ENCODE measurements around the gene BRD9. TPM values are rescaled to one million over a fixed set of nuclear protein-coding genes. Genes with fewer than 3 reads are reported as not detected.
A peak's percentile ranks its signal among the peaks of the same experiment; 100 is the strongest.

BRD9 gene
- total and polyA plus RNA-seq, 2 donors (not counting 3 experiments of a cell fraction or from before 2014, with no cell fraction given): 17.6 to 67.6 TPM

DNA sequence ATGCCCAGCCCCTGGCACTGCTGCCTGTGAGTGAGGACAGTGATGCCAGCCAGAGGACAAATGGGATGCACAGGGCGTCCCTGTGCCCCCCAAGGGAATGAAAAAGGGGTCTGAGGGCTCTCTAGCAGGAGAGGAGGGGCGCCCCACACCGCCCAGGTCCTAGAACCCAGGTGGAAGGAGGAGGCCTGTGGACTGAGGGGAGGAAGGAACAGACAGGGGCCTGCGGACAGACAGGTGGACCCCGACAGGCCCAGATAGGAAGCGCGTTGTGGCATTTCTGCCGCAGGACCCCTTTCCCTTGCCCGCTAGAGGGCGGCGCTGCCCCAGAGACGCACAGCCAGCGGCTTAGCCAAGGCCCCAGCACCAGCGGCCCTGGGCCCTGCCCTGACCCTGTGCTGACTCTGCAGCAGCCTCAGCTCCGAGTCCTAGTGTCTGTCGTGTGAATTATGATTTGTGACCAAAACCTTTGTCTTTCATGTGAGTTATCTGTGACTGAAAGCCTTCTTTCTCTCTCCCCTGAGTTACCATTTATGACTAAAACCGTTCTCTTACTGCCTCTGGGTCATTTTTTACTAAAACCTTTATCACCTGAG is 30.8 kb upstream of the BRD9 start:
- Histone ChIP-seq H3K9ac (replicated peaks; ENCODE audit: extremely low read depth, insufficient read depth, low read length) (no peak overlapping the region), H3K4me2 (ENCODE audit: insufficient read depth, low read length) (no peak overlapping the region), H3K79me2 (ENCODE audit: control insufficient read depth, insufficient read depth, low read length) (no peaks in the 10 kb centered on the region), H3K9me3 (replicated peaks; ENCODE audit: control insufficient read depth, insufficient read depth, low read length) (no peaks in the 10 kb centered on the region), H3K27me3 (ENCODE audit: control insufficient read depth in 2 of 2, insufficient read depth in 2 of 2, low read length in 2 of 2) (peaks cover 2 to 10% of the 10 kb centered on the region in 2 experiments), H3K4me1 (ENCODE audit: control insufficient read depth, extremely low read depth, insufficient read depth, low read length) (peaks cover 4% of the 10 kb centered on the region), H2AFZ (ENCODE audit: low read depth, low read length) (no peak overlapping the region), H3K9me1 (replicated peaks; ENCODE audit: control insufficient read depth, extremely low read depth, insufficient read depth, low read length) (no peaks in the 10 kb centered on the region), H3K36me3 (ENCODE audit: control insufficient read depth in 2 of 2, extremely low read depth in 1 of 2, insufficient read depth in 2 of 2, low read length in 2 of 2) (no peaks in the 10 kb centered on the region), H4K20me1 (replicated peaks; ENCODE audit: control insufficient read depth, extremely low read depth, insufficient read depth, low read length) (no peaks in the 10 kb centered on the region), H3K27ac (ENCODE audit: insufficient read depth, low read depth, low read length) (no peak overlapping the region), H3K4me3 (replicated peaks in 1 of 3; ENCODE audit: insufficient read depth in 1 of 3, low read depth in 1 of 3, low read length in 3 of 3) (no peak overlapping the region)
- DNase-seq (ENCODE audit: low read depth, low spot score) (peak; percentile 60), FAIRE-seq (peak; percentile 83)
- no TSS peak for BruUV-seq (replicated peaks)
- dilution Hi-C loops (cut with MboI; ENCODE audit: extremely low pct_ligation_motif_present, low sequenced_read_pairs): no loop called here
- ChIA-PET CTCF (interaction anchor here (0.5 to 3.4 kb wide), 23 partner anchors 9 to 730 kb away, joined by 3 to 44 read pairs (median 4); no protein-coding TSS in a partner anchor), POLR2A (no interaction called here)
- intact Hi-C loops (cut with micrococcal nuclease): loop anchor here (1.0 to 5.0 kb wide), 5 partner anchors 85 to 719 kb away; partner anchors contain the start of gene NKD2
- TF ChIP-seq, protein P1, sequence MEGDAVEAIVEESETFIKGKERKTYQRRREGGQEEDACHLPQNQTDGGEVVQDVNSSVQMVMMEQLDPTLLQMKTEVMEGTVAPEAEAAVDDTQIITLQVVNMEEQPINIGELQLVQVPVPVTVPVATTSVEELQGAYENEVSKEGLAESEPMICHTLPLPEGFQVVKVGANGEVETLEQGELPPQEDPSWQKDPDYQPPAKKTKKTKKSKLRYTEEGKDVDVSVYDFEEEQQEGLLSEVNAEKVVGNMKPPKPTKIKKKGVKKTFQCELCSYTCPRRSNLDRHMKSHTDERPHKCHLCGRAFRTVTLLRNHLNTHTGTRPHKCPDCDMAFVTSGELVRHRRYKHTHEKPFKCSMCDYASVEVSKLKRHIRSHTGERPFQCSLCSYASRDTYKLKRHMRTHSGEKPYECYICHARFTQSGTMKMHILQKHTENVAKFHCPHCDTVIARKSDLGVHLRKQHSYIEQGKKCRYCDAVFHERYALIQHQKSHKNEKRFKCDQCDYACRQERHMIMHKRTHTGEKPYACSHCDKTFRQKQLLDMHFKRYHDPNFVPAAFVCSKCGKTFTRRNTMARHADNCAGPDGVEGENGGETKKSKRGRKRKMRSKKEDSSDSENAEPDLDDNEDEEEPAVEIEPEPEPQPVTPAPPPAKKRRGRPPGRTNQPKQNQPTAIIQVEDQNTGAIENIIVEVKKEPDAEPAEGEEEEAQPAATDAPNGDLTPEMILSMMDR (IDR thresholded peaks at IDR 0.05; ENCODE audit: extremely low read depth in 1 of 2, insufficient read depth in 1 of 2, low read depth in 1 of 2, low read length in 2 of 2): peak; percentile 95 to 98
- TF ChIP-seq, protein P2, sequence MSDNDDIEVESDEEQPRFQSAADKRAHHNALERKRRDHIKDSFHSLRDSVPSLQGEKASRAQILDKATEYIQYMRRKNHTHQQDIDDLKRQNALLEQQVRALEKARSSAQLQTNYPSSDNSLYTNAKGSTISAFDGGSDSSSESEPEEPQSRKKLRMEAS (IDR thresholded peaks at IDR 0.05; ENCODE audit: insufficient read depth, insufficient read length): no peak
- TF ChIP-seq GATA2 (IDR thresholded peaks at IDR 0.05; ENCODE audit: insufficient read depth, insufficient read length, low read depth, low read length): no peak
- no peak for TF ChIP-seq POLR2A (IDR thresholded peaks at IDR 0.05; ENCODE audit: low read depth, low read length)
- TF ChIP-seq FOS (IDR thresholded peaks at IDR 0.05; ENCODE audit: borderline replicate concordance, insufficient read depth, low read length): no peak
- TF ChIP-seq EZH2 (IDR thresholded peaks at IDR 0.05; ENCODE audit: borderline replicate concordance, low read depth, low read length, severe bottlenecking): no peak
- no peak for TF ChIP-seq POLR2AphosphoS5 (IDR thresholded peaks at IDR 0.05; ENCODE audit: insufficient read depth, low read depth, low read length)
- no peak for TF ChIP-seq MYC (IDR thresholded peaks at IDR 0.05; ENCODE audit: low read depth, low read length)

Measured in endothelial cell of umbilical vein (primary cell).